Measurements from ENCODE around the gene PTPN13.

PTPN13 gene

GRCh38 chr4:86558797-86559196 lies 35.3 kb upstream of the PTPN13 start:
- TF ChIP-seq POLR2AphosphoS5 (IDR thresholded peaks at IDR 0.05; ENCODE audit: low read depth, low read length) (no peak), SIN3A (IDR thresholded peaks at IDR 0.05; ENCODE audit: borderline replicate concordance, insufficient read depth, low read length) (no peak), TAF1 (IDR thresholded peaks at IDR 0.05; ENCODE audit: borderline replicate concordance, insufficient read depth, low read length) (no peak), FOXP2 (optimal IDR thresholded peaks at IDR 0.05; ENCODE audit: borderline replicate concordance, extremely low read depth, extremely low read length, insufficient read depth) (no peak)

- TF ChIP-seq FOXP2 (optimal IDR thresholded peaks at IDR 0.05; ENCODE audit: borderline replicate concordance, extremely low read depth, extremely low read length, insufficient read depth): no peak
- TF ChIP-seq SIN3A (IDR thresholded peaks at IDR 0.05; ENCODE audit: borderline replicate concordance, insufficient read depth, low read length): no peak
- no peak for TF ChIP-seq TAF1 (IDR thresholded peaks at IDR 0.05; ENCODE audit: borderline replicate concordance, insufficient read depth, low read length)
- no peak for TF ChIP-seq REST (IDR thresholded peaks at IDR 0.05; ENCODE audit: insufficient read depth in 1 of 2, low read depth in 2 of 2, low read length in 2 of 2)
- TF ChIP-seq POLR2AphosphoS5 (IDR thresholded peaks at IDR 0.05; ENCODE audit: low read depth, low read length): no peak
These were observed 33.7 kb upstream of the PTPN13 start for GRCh38 chr4:86560447-86560846.

GRCh38 chr4:86561256-86561655 lies 32.9 kb upstream of the PTPN13 start:
- TF ChIP-seq FOXP2 (optimal IDR thresholded peaks at IDR 0.05; ENCODE audit: borderline replicate concordance, extremely low read depth, extremely low read length, insufficient read depth) (no peak), SIN3A (IDR thresholded peaks at IDR 0.05; ENCODE audit: borderline replicate concordance, insufficient read depth, low read length) (no peak), TAF1 (IDR thresholded peaks at IDR 0.05; ENCODE audit: borderline replicate concordance, insufficient read depth, low read length) (no peak), REST (IDR thresholded peaks at IDR 0.05; ENCODE audit: insufficient read depth in 1 of 2, low read depth in 2 of 2, low read length in 2 of 2) (no peak), POLR2AphosphoS5 (IDR thresholded peaks at IDR 0.05; ENCODE audit: low read depth, low read length) (no peak)

- TF ChIP-seq FOXP2 (optimal IDR thresholded peaks at IDR 0.05; ENCODE audit: borderline replicate concordance, extremely low read depth, extremely low read length, insufficient read depth): no peak
- no peak for TF ChIP-seq TAF1 (IDR thresholded peaks at IDR 0.05; ENCODE audit: borderline replicate concordance, insufficient read depth, low read length)
- no peak for TF ChIP-seq REST (IDR thresholded peaks at IDR 0.05; ENCODE audit: insufficient read depth in 1 of 2, low read depth in 2 of 2, low read length in 2 of 2)
- TF ChIP-seq SIN3A (IDR thresholded peaks at IDR 0.05; ENCODE audit: borderline replicate concordance, insufficient read depth, low read length): no peak
- no peak for TF ChIP-seq POLR2AphosphoS5 (IDR thresholded peaks at IDR 0.05; ENCODE audit: low read depth, low read length)
These were observed 30.7 kb upstream of the PTPN13 start for GRCh38 chr4:86563416-86563815.

- TF ChIP-seq TAF1 (IDR thresholded peaks at IDR 0.05; ENCODE audit: borderline replicate concordance, insufficient read depth, low read length): no peak
- no peak for TF ChIP-seq FOXP2 (optimal IDR thresholded peaks at IDR 0.05; ENCODE audit: borderline replicate concordance, extremely low read depth, extremely low read length, insufficient read depth)
- TF ChIP-seq POLR2AphosphoS5 (IDR thresholded peaks at IDR 0.05; ENCODE audit: low read depth, low read length): no peak
- TF ChIP-seq SIN3A (IDR thresholded peaks at IDR 0.05; ENCODE audit: borderline replicate concordance, insufficient read depth, low read length): no peak
These were observed 29.3 kb upstream of the PTPN13 start for GRCh38 chr4:86564795-86565194.

GRCh38 chr4:86565651-86566050 lies 28.5 kb upstream of the PTPN13 start:
- no peak for TF ChIP-seq FOXP2 (optimal IDR thresholded peaks at IDR 0.05; ENCODE audit: borderline replicate concordance, extremely low read depth, extremely low read length, insufficient read depth)
